Measurements from ENCODE around the gene HMG20A. TPM values are rescaled to one million over a fixed set of nuclear protein-coding genes. Genes with fewer than 3 reads are reported as not detected.

HMG20A gene
- total RNA-seq, 4 donors from 2014 or later = 26.2 to 30.5 (median 28.4) TPM

DNA sequence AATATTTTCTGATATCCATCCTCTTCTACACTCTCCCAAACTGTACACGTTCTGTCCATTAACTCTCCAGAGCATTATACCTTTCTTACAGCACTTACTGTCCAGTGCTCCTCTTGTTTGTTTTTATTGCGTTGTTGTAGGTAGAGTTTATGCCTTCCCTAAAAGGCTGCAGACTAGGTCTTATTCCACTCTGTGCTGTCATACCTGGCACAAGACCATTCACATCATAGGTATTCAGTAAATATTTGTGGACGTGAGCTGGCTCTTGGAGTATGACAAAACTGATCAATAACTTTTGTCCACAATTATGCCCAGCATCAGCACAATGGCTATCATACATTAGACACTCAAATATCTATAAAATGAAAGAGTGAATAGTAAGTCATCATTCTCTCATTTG lies 4.4 kb downstream of the HMG20A start:
- TF ChIP-seq, protein P1, sequence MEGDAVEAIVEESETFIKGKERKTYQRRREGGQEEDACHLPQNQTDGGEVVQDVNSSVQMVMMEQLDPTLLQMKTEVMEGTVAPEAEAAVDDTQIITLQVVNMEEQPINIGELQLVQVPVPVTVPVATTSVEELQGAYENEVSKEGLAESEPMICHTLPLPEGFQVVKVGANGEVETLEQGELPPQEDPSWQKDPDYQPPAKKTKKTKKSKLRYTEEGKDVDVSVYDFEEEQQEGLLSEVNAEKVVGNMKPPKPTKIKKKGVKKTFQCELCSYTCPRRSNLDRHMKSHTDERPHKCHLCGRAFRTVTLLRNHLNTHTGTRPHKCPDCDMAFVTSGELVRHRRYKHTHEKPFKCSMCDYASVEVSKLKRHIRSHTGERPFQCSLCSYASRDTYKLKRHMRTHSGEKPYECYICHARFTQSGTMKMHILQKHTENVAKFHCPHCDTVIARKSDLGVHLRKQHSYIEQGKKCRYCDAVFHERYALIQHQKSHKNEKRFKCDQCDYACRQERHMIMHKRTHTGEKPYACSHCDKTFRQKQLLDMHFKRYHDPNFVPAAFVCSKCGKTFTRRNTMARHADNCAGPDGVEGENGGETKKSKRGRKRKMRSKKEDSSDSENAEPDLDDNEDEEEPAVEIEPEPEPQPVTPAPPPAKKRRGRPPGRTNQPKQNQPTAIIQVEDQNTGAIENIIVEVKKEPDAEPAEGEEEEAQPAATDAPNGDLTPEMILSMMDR (IDR thresholded peaks at IDR 0.05; ENCODE audit: low read depth) = no peak

DNA sequence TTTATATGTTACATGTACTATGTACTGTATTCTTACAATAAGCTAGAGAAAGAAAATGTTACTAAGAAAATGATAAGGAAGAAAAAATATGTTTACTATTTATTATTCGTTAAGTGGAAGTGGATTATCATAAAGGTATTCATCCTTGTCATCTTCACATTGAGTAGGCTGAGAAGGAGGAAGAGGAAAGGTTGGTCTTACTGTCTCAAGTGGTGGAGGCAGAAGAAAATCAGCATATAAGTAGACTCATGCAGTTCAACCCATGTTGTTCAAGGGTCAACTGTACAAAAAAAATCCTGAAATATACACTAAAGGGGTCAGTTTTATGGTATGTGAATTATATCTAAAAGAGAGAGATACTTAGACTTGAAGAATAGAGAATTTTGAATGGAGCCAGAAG lies 5.7 kb downstream of the HMG20A start:
- TF ChIP-seq, protein P1 (IDR thresholded peaks at IDR 0.05; ENCODE audit: low read depth) = no peak

DNA sequence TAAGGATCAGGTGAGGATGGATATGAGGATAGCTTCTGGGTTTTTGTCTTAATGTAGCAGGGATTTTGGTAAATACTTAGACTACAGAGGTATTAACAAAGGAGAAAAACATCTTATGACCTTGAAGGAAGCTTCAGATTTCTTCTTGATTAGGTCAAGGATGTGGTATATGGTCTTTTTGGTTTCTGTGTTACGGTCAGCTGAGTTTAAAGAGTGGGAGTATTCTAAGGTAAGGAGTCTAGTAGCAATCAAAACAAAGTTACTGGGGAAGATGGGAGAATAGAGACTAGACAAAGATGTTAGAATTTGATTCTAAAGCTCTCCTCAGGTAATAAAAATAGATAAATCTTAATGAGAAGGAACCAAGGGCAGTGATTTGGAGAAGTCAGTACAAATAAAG lies 6.2 kb downstream of the HMG20A start:
- TF ChIP-seq, protein P1 (IDR thresholded peaks at IDR 0.05; ENCODE audit: low read depth) = no peak

DNA sequence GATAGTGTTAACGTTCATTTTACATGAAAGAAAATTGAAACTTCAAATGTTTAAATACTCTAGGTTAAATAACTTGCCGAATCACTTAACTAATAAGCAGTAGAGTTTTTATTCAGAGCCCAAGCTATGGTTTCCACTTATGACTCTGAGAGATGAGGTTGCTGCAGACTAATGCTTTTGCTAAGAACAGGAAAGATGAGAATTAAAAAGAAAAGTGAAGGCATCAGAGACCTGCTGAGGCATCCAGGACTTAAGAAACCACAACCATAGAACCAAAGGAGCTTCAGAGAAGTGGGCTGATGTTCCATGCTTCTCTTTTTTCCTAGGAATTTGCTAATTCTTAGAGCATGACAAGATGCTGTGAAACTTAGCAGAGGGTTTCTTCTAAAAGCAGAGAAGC lies 9.5 kb downstream of the HMG20A start:
- TF ChIP-seq, protein P1 (IDR thresholded peaks at IDR 0.05; ENCODE audit: low read depth) = no peak

DNA sequence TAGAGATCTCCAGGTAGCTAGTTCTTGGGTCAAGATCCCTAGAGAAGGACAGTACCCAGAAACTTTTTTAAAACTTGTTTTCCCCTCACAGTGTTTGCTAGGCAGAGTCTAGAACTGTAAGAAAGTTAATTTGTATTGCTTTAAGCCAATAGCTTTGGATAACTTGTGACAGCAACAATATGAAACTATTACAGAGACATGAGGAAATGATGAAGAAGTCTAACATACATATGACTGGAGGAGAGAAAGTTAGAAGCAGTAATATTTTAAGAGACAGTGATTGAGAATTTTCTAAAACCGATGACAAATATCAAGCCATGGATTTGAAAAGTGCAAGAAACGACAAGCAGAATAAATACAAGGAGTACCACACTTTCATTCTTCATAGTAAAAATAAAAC lies 10.0 kb downstream of the HMG20A start:
- TF ChIP-seq, protein P1 (IDR thresholded peaks at IDR 0.05; ENCODE audit: low read depth) = no peak

DNA sequence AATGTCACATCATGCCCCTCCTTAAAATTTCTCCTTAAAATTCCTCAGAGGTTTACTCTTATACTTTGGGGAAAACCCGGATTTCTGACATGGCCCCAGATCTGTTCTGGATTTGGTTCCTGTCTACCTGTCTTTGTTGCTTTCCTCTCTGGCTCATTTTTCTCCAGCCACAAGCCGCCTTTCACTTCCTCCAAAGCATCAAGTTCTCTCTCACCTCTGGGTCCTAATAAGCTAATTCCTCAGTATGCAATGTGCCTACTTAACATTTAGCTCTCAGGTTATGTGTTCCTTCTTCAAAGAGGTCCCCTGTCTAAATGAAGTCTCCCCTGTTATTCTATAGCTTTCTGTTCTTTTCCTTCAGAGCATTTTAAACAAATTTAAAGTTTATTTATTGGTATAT lies 16.1 kb downstream of the HMG20A start:
- TF ChIP-seq, protein P1 (IDR thresholded peaks at IDR 0.05; ENCODE audit: low read depth) = no peak

DNA sequence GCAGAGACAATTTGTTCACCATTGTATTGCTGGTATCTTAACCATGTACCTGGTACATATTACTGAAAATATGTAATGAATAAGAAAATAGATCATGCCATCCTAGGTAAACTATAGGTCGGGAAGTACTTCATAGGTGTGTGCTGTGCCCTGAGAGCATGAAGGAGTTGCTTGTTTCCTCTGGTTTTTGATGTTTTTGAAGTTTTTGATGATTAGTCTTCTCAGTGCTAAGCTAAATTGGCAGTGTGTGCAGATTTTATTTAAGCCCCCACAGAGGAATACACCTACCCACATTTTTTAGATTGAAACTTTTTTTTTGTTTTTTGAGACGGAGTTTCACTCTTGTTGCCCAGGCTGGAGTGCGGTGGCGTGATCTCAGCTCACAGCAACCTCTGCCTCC lies 16.6 kb downstream of the HMG20A start:
- TF ChIP-seq, protein P1 (IDR thresholded peaks at IDR 0.05; ENCODE audit: low read depth) = no peak

All from subcutaneous adipose tissue (tissue), 4 donors.